ENCODE measurements around the gene GSE1.

- TF ChIP-seq, protein P1, sequence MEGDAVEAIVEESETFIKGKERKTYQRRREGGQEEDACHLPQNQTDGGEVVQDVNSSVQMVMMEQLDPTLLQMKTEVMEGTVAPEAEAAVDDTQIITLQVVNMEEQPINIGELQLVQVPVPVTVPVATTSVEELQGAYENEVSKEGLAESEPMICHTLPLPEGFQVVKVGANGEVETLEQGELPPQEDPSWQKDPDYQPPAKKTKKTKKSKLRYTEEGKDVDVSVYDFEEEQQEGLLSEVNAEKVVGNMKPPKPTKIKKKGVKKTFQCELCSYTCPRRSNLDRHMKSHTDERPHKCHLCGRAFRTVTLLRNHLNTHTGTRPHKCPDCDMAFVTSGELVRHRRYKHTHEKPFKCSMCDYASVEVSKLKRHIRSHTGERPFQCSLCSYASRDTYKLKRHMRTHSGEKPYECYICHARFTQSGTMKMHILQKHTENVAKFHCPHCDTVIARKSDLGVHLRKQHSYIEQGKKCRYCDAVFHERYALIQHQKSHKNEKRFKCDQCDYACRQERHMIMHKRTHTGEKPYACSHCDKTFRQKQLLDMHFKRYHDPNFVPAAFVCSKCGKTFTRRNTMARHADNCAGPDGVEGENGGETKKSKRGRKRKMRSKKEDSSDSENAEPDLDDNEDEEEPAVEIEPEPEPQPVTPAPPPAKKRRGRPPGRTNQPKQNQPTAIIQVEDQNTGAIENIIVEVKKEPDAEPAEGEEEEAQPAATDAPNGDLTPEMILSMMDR (IDR thresholded peaks at IDR 0.05), result no peak
- no peak for TF ChIP-seq POLR2A (IDR thresholded peaks at IDR 0.05)
Observed at GRCh38 chr16:85627089-85627488, 14.0 kb downstream of the GSE1 start.
